Measurements from ENCODE around the gene NELFB. TPM values are rescaled to one million over a fixed set of nuclear protein-coding genes. Genes with fewer than 3 reads are reported as not detected.

The NELFB gene
- polyA plus RNA-seq, 1 donor from 2014 or later, result 64.7 TPM

DNA sequence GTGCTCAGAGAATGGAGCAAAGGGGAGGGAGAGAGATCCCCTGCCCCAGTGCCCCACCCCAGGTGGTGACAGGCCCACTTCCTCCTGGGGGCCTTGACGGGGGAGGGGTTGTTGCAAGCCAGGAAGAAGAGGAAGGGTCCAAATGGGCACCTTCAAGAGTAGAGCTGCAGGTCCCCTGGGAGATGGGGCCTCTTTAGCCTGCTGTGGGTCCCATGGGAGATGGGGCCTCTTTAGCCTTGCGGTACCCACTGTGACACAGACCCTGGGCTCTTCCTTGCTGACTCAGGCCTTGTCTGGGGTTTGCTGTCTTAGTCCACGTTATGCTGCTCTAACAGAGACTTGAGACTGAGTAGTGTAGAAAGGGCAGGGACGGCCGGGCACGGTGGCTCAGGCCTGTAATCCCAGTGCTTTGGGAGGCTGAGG is 12.8 kb downstream of the NELFB start:
- H3K36me3 ChIP-seq (ENCODE audit: insufficient read depth, low read length), result peaks cover 7% of the 10 kb centered on the region
- TF ChIP-seq TAF1 (IDR thresholded peaks at IDR 0.05; ENCODE audit: low read depth) (no peak), EP300 (conservative IDR thresholded peaks at IDR 0.05; ENCODE audit: poor library complexity, severe bottlenecking) (no peak), RAD21 (conservative IDR thresholded peaks at IDR 0.05) (no peak), MXI1 (conservative IDR thresholded peaks at IDR 0.05; ENCODE audit: poor library complexity, severe bottlenecking) (no peak), SMC3 (conservative IDR thresholded peaks at IDR 0.05; ENCODE audit: poor library complexity) (no peak), CTCF (IDR thresholded peaks at IDR 0.05; ENCODE audit: poor library complexity, severe bottlenecking) (no peak), POLR2AphosphoS5 (IDR thresholded peaks at IDR 0.05) (no peak), EZH2 (IDR thresholded peaks at IDR 0.05; ENCODE audit: borderline replicate concordance, insufficient read depth, low read length, poor library complexity, severe bottlenecking) (no peak)
- TF ChIP-seq, protein P1, sequence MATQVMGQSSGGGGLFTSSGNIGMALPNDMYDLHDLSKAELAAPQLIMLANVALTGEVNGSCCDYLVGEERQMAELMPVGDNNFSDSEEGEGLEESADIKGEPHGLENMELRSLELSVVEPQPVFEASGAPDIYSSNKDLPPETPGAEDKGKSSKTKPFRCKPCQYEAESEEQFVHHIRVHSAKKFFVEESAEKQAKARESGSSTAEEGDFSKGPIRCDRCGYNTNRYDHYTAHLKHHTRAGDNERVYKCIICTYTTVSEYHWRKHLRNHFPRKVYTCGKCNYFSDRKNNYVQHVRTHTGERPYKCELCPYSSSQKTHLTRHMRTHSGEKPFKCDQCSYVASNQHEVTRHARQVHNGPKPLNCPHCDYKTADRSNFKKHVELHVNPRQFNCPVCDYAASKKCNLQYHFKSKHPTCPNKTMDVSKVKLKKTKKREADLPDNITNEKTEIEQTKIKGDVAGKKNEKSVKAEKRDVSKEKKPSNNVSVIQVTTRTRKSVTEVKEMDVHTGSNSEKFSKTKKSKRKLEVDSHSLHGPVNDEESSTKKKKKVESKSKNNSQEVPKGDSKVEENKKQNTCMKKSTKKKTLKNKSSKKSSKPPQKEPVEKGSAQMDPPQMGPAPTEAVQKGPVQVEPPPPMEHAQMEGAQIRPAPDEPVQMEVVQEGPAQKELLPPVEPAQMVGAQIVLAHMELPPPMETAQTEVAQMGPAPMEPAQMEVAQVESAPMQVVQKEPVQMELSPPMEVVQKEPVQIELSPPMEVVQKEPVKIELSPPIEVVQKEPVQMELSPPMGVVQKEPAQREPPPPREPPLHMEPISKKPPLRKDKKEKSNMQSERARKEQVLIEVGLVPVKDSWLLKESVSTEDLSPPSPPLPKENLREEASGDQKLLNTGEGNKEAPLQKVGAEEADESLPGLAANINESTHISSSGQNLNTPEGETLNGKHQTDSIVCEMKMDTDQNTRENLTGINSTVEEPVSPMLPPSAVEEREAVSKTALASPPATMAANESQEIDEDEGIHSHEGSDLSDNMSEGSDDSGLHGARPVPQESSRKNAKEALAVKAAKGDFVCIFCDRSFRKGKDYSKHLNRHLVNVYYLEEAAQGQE (IDR thresholded peaks at IDR 0.05; ENCODE audit: borderline replicate concordance), result no peak
- H3F3A ChIP-seq (ENCODE audit: insufficient read depth, low read length, poor library complexity, severe bottlenecking), result no peaks in the 10 kb centered on the region
- H3K4me3 ChIP-seq (ENCODE audit: low read length), result no peak overlapping the region
- H3K27me3 ChIP-seq (ENCODE audit: insufficient read depth, low read depth, low read length), result no peaks in the 10 kb centered on the region
- no peaks in the 10 kb centered on the region for H3K79me2 ChIP-seq (replicated peaks; ENCODE audit: insufficient read depth, low read length)
- H3K9ac ChIP-seq (ENCODE audit: low read length), result no peak overlapping the region
- H3K9me2 ChIP-seq (ENCODE audit: insufficient read depth, low read length), result no peaks in the 10 kb centered on the region
- no peaks in the 10 kb centered on the region for H4K20me1 ChIP-seq (ENCODE audit: insufficient read depth)
- H3K9me3 ChIP-seq (ENCODE audit: low read length), result no peaks in the 10 kb centered on the region
- H3K4me2 ChIP-seq (ENCODE audit: low read length), result no peak overlapping the region
- no peak overlapping the region for H2AFZ ChIP-seq (ENCODE audit: low read depth, low read length)
- no peak overlapping the region for H3K27ac ChIP-seq (ENCODE audit: low read length)

GRCh38 chr9:137268538-137269201 is 13.5 kb downstream of the NELFB start:
- Histone ChIP-seq H4K20me1 (ENCODE audit: insufficient read depth) (no peaks in the 10 kb centered on the region), H3K27me3 (ENCODE audit: insufficient read depth, low read depth, low read length) (no peaks in the 10 kb centered on the region), H3K4me2 (ENCODE audit: low read length) (no peak overlapping the region), H3K79me2 (replicated peaks; ENCODE audit: insufficient read depth, low read length) (no peaks in the 10 kb centered on the region), H3K9me2 (ENCODE audit: insufficient read depth, low read length) (no peaks in the 10 kb centered on the region), H3K9me3 (ENCODE audit: low read length) (no peaks in the 10 kb centered on the region), H3K9ac (ENCODE audit: low read length) (no peak overlapping the region), H3K4me3 (ENCODE audit: low read length) (no peak overlapping the region), H2AFZ (ENCODE audit: low read depth, low read length) (no peak overlapping the region), H3F3A (ENCODE audit: insufficient read depth, low read length, poor library complexity, severe bottlenecking) (no peaks in the 10 kb centered on the region), H3K27ac (ENCODE audit: low read length) (no peak overlapping the region), H3K36me3 (ENCODE audit: insufficient read depth, low read length) (peaks cover 7% of the 10 kb centered on the region)
- TF ChIP-seq TAF1 (IDR thresholded peaks at IDR 0.05; ENCODE audit: low read depth) (no peak), CTCF (IDR thresholded peaks at IDR 0.05; ENCODE audit: poor library complexity, severe bottlenecking) (no peak), EP300 (conservative IDR thresholded peaks at IDR 0.05; ENCODE audit: poor library complexity, severe bottlenecking) (no peak)
- TF ChIP-seq, protein P1 (IDR thresholded peaks at IDR 0.05; ENCODE audit: borderline replicate concordance), result no peak
